Mesenchymal stem cell (in vitro differentiated cells and primary cell): ENCODE measurements around the gene EPB41L2.

Source experiments
- DNase-seq: peaks from one replicate; pipeline ENCODE4 v3.0.0-alpha.2; 2013
- H2AFZ ChIP-seq: one replicate; pipeline ENCODE4 v1.6.1; 2013; ENCODE audit warnings: low read depth, mild to moderate bottlenecking, control low read depth, inconsistent platforms, low read length, moderate library complexity
- H2AK5ac ChIP-seq: 2 replicates; pipeline ENCODE4 v1.6.1; 2013; ENCODE audit warnings: low read length, moderate library complexity, mild to moderate bottlenecking, inconsistent platforms; ENCODE audit not compliant: severe bottlenecking
- H2BK120ac ChIP-seq: one replicate; pipeline ENCODE4 v1.6.1; 2013; ENCODE audit warnings: low read depth, mild to moderate bottlenecking, inconsistent platforms, low read length, moderate library complexity
- H2BK12ac ChIP-seq, 2 experiments: one replicate each; pipeline ENCODE4 v1.6.1; 2013; ENCODE audit warnings: inconsistent platforms in 2 of 2, low read length in 2 of 2, mild to moderate bottlenecking in 2 of 2, moderate library complexity in 2 of 2, control low read depth in 1 of 2
- H2BK15ac ChIP-seq: one replicate; pipeline ENCODE4 v1.6.1; 2013; ENCODE audit warnings: mild to moderate bottlenecking, low read depth, inconsistent platforms; ENCODE audit not compliant: poor library complexity, severe bottlenecking
- H2BK5ac ChIP-seq: 2 replicates; pipeline ENCODE4 v1.6.1; 2013; ENCODE audit warnings: low read depth, mild to moderate bottlenecking, low read length, control low read depth, inconsistent platforms; ENCODE audit not compliant: poor library complexity, severe bottlenecking
- H3K14ac ChIP-seq, 2 experiments: one replicate each; pipeline ENCODE4 v1.6.1; 2013; ENCODE audit warnings: inconsistent platforms in 2 of 2, low read length in 2 of 2, control low read depth in 1 of 2, mild to moderate bottlenecking in 1 of 2, moderate library complexity in 1 of 2
- H3K18ac ChIP-seq, 2 experiments: one replicate each; pipeline ENCODE4 v1.6.1; 2013; ENCODE audit warnings: inconsistent platforms in 2 of 2, low read length in 2 of 2, control low read depth in 1 of 2, low read depth in 1 of 2, mild to moderate bottlenecking in 1 of 2
- H3K23ac ChIP-seq, 2 experiments: one replicate each; pipeline ENCODE4 v1.6.1; 2013; ENCODE audit warnings: inconsistent platforms in 2 of 2, low read length in 2 of 2, mild to moderate bottlenecking in 2 of 2, moderate library complexity in 2 of 2, control low read depth in 1 of 2
- H3K27ac ChIP-seq: 2 replicates; pipeline ENCODE4 v1.5.1; 2013; ENCODE audit warnings: mild to moderate bottlenecking, moderate library complexity, low read length, control low read depth, inconsistent platforms; ENCODE audit not compliant: poor library complexity, severe bottlenecking
- H3K27me3 ChIP-seq, 2 experiments: 2 replicates each; pipeline versions ENCODE4 v1.6.1 to v1.7.0; 2013; ENCODE audit warnings: low read length in 2 of 2, mild to moderate bottlenecking in 2 of 2, moderate library complexity in 2 of 2, control low read depth in 1 of 2, inconsistent platforms in 1 of 2; ENCODE audit not compliant: control insufficient read depth in 1 of 2, insufficient read depth in 1 of 2
- H3K36me3 ChIP-seq, 2 experiments: 2 replicates each; pipeline versions ENCODE4 v1.6.1 to v1.7.0; 2013; ENCODE audit warnings: low read length in 2 of 2, control low read depth in 1 of 2, inconsistent platforms in 1 of 2, low read depth in 1 of 2, mild to moderate bottlenecking in 1 of 2; ENCODE audit not compliant: insufficient read depth in 2 of 2, control insufficient read depth in 1 of 2
- H3K4ac ChIP-seq, 2 experiments: one replicate each; pipeline ENCODE4 v1.6.1; 2013; ENCODE audit warnings: inconsistent platforms in 2 of 2, low read length in 2 of 2, mild to moderate bottlenecking in 2 of 2, moderate library complexity in 2 of 2, control low read depth in 1 of 2, low read depth in 1 of 2
- H3K4me1 ChIP-seq: 2 replicates; pipeline ENCODE4 v1.6.1; 2013; ENCODE audit warnings: low read depth, low read length, control low read depth; ENCODE audit not compliant: control insufficient read depth, insufficient read depth
- H3K4me2 ChIP-seq: 2 replicates; pipeline ENCODE4 v1.6.1; 2013; ENCODE audit warnings: low read length, mild to moderate bottlenecking, inconsistent platforms; ENCODE audit not compliant: poor library complexity, severe bottlenecking
- H3K4me3 ChIP-seq, 2 experiments: 2 replicates each; pipeline versions ENCODE4 v1.5.1 to v1.7.0; 2013; ENCODE audit warnings: low read length in 2 of 2, mild to moderate bottlenecking in 2 of 2, control low read depth in 1 of 2, low read depth in 1 of 2; ENCODE audit not compliant: insufficient read depth in 1 of 2
- H3K79me1 ChIP-seq: replicated peaks from 2 replicates; pipeline ENCODE4 v1.6.1; 2013; ENCODE audit warnings: mild to moderate bottlenecking, control low read depth, low read length, inconsistent platforms; ENCODE audit not compliant: poor library complexity, severe bottlenecking
- H3K9ac ChIP-seq: 2 replicates; pipeline ENCODE4 v1.7.0; 2013; ENCODE audit warnings: mild to moderate bottlenecking, low read length, moderate library complexity
- H3K9me3 ChIP-seq: 2 replicates; pipeline ENCODE4 v1.7.0; 2013; ENCODE audit warnings: mild to moderate bottlenecking, low read length; ENCODE audit not compliant: control insufficient read depth
- H4K8ac ChIP-seq: one replicate; pipeline ENCODE4 v1.6.1; 2013; ENCODE audit warnings: inconsistent platforms, mild to moderate bottlenecking, low read length, moderate library complexity
- H4K91ac ChIP-seq: one replicate; pipeline ENCODE4 v1.6.1; 2013; ENCODE audit warnings: mild to moderate bottlenecking, low read length, inconsistent platforms
- WGBS: methylation state at CpG from one replicate; pipeline ENCODE4 v1.1.7; 2013; ENCODE audit warnings: mixed read lengths; 5-methylcytosine and 5-hydroxymethylcytosine counted together

EPB41L2 gene

GRCh38 chr6:131003488-131004386 lies 59.3 kb downstream of the EPB41L2 start:
- Histone ChIP-seq H3K4ac (no peak overlapping the region), H3K4me1 (no peaks in the 10 kb centered on the region), H2AK5ac (no peak overlapping the region), H3K23ac (no peak overlapping the region), H3K14ac (no peak overlapping the region), H2AFZ (no peak overlapping the region), H2BK5ac (no peak overlapping the region), H3K9me3 (peaks cover 13% of the 10 kb centered on the region), H3K9ac (no peak overlapping the region), H4K91ac (no peak overlapping the region), H3K27me3 (no peaks in the 10 kb centered on the region), H3K79me1 (peaks cover 36% of the 10 kb centered on the region), H2BK120ac (no peak overlapping the region), H3K27ac (no peak overlapping the region), H3K36me3 (peaks cover 0 to 7% of the 10 kb centered on the region in 2 experiments), H4K8ac (no peak overlapping the region), H2BK15ac (no peak overlapping the region), H3K4me2 (no peak overlapping the region), H3K18ac (no peak overlapping the region), H2BK12ac (no peak overlapping the region), H3K4me3 (no peak overlapping the region)
- 86% methylated on average over 5 of the region's 5 CpGs for WGBS
- DNase-seq, result no peak

DNA sequence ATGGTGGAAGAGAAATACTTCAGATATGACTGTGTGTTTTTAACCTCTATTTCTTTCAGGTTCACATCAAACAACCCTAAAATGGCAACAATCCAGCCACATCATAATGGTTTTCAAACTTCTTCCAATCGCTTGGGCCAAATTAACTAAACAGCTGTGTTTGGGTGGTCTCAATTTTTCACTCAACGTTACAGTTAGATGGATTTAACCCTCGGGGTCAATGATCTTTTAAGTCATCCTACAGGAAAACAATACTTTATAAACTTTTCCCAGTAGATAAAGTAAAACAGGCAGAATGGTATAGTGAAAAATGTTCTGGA lies 60.4 kb downstream of the EPB41L2 start:
- Histone ChIP-seq H2BK12ac (no peak overlapping the region), H2BK15ac (no peak overlapping the region), H3K4me1 (no peaks in the 10 kb centered on the region), H3K23ac (no peak overlapping the region), H3K4me2 (no peak overlapping the region), H3K36me3 (no peaks in the 10 kb centered on the region), H3K9me3 (peaks cover 11% of the 10 kb centered on the region), H3K4me3 (peak overlapping the region in 1 of 2 experiments; percentile 64), H3K4ac (no peak overlapping the region), H3K14ac (no peak overlapping the region), H2AFZ (no peak overlapping the region), H2BK120ac (no peak overlapping the region), H2AK5ac (no peak overlapping the region), H3K79me1 (peaks cover 28% of the 10 kb centered on the region), H2BK5ac (no peak overlapping the region), H3K27me3 (no peaks in the 10 kb centered on the region), H3K18ac (no peak overlapping the region), H4K91ac (no peak overlapping the region), H3K27ac (no peak overlapping the region), H4K8ac (no peak overlapping the region), H3K9ac (no peak overlapping the region)
- 78% methylated on average over 1 of the region's 3 CpGs for whole genome bisulfite sequencing
- DNase-seq, result no peak

DNA sequence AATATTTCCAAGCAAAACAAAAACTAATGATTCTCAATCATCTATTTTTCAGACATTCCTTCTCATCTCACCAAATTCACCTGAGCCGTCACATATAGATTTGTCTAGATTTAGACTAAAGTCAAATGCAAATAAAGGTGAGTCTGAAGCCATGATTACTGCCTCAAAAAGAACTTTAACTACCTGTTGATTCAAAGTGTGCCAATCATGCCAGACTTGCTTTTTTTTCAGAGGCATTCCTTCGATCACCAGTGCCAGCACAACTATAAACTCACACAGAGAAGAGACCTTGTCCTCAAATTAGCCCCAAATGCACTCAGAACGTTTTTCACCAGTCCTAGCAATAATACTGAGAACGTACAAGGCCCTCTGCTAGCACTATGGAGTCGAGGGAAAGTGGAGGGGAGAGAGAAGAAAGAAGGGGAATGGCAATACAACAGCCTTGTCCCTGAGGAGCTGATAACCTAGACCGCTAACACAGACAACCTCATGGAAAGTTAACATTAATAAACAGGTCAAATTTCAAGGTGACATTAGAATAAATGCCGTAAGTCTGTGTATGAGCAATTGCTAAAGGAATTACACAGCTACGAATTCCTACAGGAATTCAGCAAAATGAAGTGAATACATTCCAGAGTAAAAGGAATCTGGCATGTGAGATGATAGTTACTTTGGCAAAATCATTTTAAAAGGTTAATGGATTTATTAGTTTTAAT lies 60.9 kb downstream of the EPB41L2 start:
- Histone ChIP-seq H3K23ac (no peak overlapping the region), H3K27ac (no peak overlapping the region), H3K27me3 (no peaks in the 10 kb centered on the region), H3K79me1 (peaks cover 26% of the 10 kb centered on the region), H3K14ac (no peak overlapping the region), H4K8ac (no peak overlapping the region), H3K36me3 (no peaks in the 10 kb centered on the region), H2BK120ac (no peak overlapping the region), H3K9me3 (peaks cover 5% of the 10 kb centered on the region), H3K4me2 (no peak overlapping the region), H3K4ac (no peak overlapping the region), H2AFZ (no peak overlapping the region), H4K91ac (no peak overlapping the region), H2AK5ac (no peak overlapping the region), H2BK15ac (no peak overlapping the region), H2BK5ac (no peak overlapping the region), H3K9ac (peak overlapping the region; percentile 64), H3K4me3 (peak overlapping the region in 1 of 2 experiments; percentile 64), H2BK12ac (no peak overlapping the region), H3K4me1 (no peaks in the 10 kb centered on the region), H3K18ac (no peak overlapping the region)
- no peak for DNase-seq
- whole genome bisulfite sequencing, result 84% methylated on average over 6 of the region's 8 CpGs

DNA sequence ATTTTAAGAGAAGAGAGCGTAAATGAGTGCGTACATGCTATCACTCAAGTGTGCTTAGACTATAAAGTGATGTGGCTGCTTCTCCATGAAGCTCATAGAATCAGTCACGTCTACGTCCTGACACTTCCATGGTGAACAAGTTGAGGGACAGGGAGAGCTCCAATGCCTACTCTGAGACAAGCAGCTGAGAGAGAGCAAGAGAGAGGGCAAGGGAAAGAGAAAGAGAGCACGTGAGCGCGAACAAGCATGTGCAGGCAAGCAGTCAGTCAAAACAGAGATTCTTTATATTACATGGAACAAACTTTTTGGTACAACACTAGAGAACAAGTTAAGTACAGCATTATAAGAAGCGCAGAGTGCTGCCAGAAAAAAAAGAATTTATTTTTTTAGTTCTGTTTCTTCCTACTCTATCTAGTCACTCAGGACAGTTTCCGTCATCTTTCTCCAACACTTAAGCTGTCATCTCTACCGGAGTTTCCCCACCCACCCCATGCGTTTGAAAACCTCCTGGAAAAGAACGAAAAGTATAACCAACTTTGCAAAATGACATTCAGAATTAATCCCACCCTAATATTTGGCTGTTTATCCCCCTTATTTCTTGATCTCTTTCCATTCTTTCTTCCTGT lies 61.8 kb downstream of the EPB41L2 start:
- H3K4ac ChIP-seq, result no peak overlapping the region
- H2BK15ac ChIP-seq, result no peak overlapping the region
- no peak overlapping the region for H2BK5ac ChIP-seq
- no peak overlapping the region for H4K8ac ChIP-seq
- no peak overlapping the region for H3K23ac ChIP-seq
- WGBS, result 71% methylated on average over 9 of the region's 12 CpGs
- H3K79me1 ChIP-seq, result peaks cover 22% of the 10 kb centered on the region
- peaks cover under 1% of the 10 kb centered on the region for H3K4me1 ChIP-seq
- no peaks in the 10 kb centered on the region for H3K36me3 ChIP-seq
- H3K14ac ChIP-seq, result no peak overlapping the region
- peak overlapping the region in 1 of 2 experiments; percentile 64 for H3K4me3 ChIP-seq
- H3K27me3 ChIP-seq, result no peaks in the 10 kb centered on the region
- no peak overlapping the region for H2BK12ac ChIP-seq
- H3K9me3 ChIP-seq, result no peaks in the 10 kb centered on the region
- peak; percentile 23 for DNase-seq
- no peak overlapping the region for H3K27ac ChIP-seq
- H3K4me2 ChIP-seq, result no peak overlapping the region
- peak overlapping the region; percentile 64 for H3K9ac ChIP-seq
- H3K18ac ChIP-seq, result peak overlapping the region in 1 of 2 experiments; percentile 23
- no peak overlapping the region for H2AFZ ChIP-seq
- no peak overlapping the region for H2BK120ac ChIP-seq
- H4K91ac ChIP-seq, result no peak overlapping the region
- H2AK5ac ChIP-seq, result no peak overlapping the region
